Suprapubic skin (tissue), 4 donors: ENCODE data around the gene CYP46A1. TPM values are rescaled to one million over a fixed set of nuclear protein-coding genes. Genes with fewer than 3 reads are reported as not detected.

Experiments used
- DNase-seq, 2 donors: peaks; one replicate each; pipeline ENCODE4 v3.0.0-alpha.2; 2019; ENCODE audit warnings: low spot score in 2 of 2
- H3K27ac ChIP-seq: fragments of 200-600 bp; sonication (generic); one replicate; pipeline ENCODE4 v1.5.1; 2019
- H3K27me3 ChIP-seq: fragments of 200-600 bp; sonication (generic); one replicate; pipeline ENCODE4 v1.5.1; 2019
- H3K36me3 ChIP-seq: fragments of 200-600 bp; sonication (generic); one replicate; pipeline ENCODE4 v1.5.1; 2019
- H3K4me1 ChIP-seq: fragments of 200-600 bp; sonication (generic); one replicate; pipeline ENCODE4 v1.5.1; 2019
- H3K4me3 ChIP-seq: fragments of 200-600 bp; sonication (generic); one replicate; pipeline ENCODE4 v1.5.1; 2019; ENCODE audit warnings: mild to moderate bottlenecking
- H3K9me3 ChIP-seq: fragments of 200-600 bp; sonication (generic); one replicate; pipeline ENCODE4 v1.5.1; 2019
- CTCF ChIP-seq, 2 donors: fragments of 200-600 bp in 1 of 2; fragments of 450-650 bp in 1 of 2; sonication (generic) in 1 of 2; IDR thresholded peaks; one replicate each; pipeline ENCODE4 v1.5.1; 2016 to 2019; ENCODE audit warnings: antibody characterized with exemption in 2 of 2, mild to moderate bottlenecking in 1 of 2, moderate library complexity in 1 of 2
- EP300 ChIP-seq: sonication (generic); formaldehyde crosslinking; IDR thresholded peaks from one replicate; pipeline ENCODE4 v1.6.1; 2017; ENCODE audit warnings: antibody characterized with exemption
- POLR2A ChIP-seq, 2 donors: fragments of 450-650 bp; IDR thresholded peaks; one replicate each; pipeline ENCODE4 v1.6.1; 2017; ENCODE audit warnings: antibody characterized with exemption in 2 of 2, mild to moderate bottlenecking in 2 of 2, moderate library complexity in 2 of 2
- POLR2AphosphoS5 ChIP-seq, 3 donors: sonication (generic); formaldehyde crosslinking; IDR thresholded peaks; one replicate each; pipeline ENCODE4 v1.6.1; 2017; ENCODE audit warnings: antibody characterized with exemption in 3 of 3
- WGBS: methylation state at CpG from one replicate; pipeline ENCODE4 v1.1.5; 2018; 5-methylcytosine and 5-hydroxymethylcytosine counted together
- total RNA-seq, 4 donors: library from RNA; depleted of rRNA; stranded (reverse); fragments of >200 nt; gene quantifications; one replicate each; pipeline ENCODE4 v1.1.0, GENCODE V29; 2016

Gene CYP46A1
- total RNA-seq, 4 donors from 2014 or later, result 0.47 to 2.0 (median 1.0) TPM; not detected in 1

- no peaks in the 10 kb centered on the region for H3K36me3 ChIP-seq
- TF ChIP-seq POLR2AphosphoS5 (IDR thresholded peaks at IDR 0.05) (no peak), POLR2A (IDR thresholded peaks at IDR 0.05) (no peak)
- no peak overlapping the region for H3K4me3 ChIP-seq
- DNase-seq, result peak in 1 of 2 donors; percentile 45
- H3K4me1 ChIP-seq, result peaks cover 11% of the 10 kb centered on the region
- H3K27me3 ChIP-seq, result peaks cover 4% of the 10 kb centered on the region
- WGBS, result 76% methylated on average over 10 of the region's 10 CpGs
- no peak overlapping the region for H3K27ac ChIP-seq
- H3K9me3 ChIP-seq, result no peaks in the 10 kb centered on the region
These were observed 4.1 kb downstream of the CYP46A1 start for GRCh38 chr14:99688210-99688581.

- no peak for TF ChIP-seq POLR2A (IDR thresholded peaks at IDR 0.05)
- no peak for TF ChIP-seq EP300
- H3K36me3 ChIP-seq, result no peaks in the 10 kb centered on the region
- no peaks in the 10 kb centered on the region for H3K9me3 ChIP-seq
- H3K4me1 ChIP-seq, result peaks cover 6% of the 10 kb centered on the region
- no peak overlapping the region for H3K27ac ChIP-seq
- no peak overlapping the region for H3K4me3 ChIP-seq
- peak in 1 of 2 donors; percentile 35 for DNase-seq
- 90% methylated on average over 11 of the region's 11 CpGs for WGBS
- peaks cover 4% of the 10 kb centered on the region for H3K27me3 ChIP-seq
These were observed 4.5 kb downstream of the CYP46A1 start for GRCh38 chr14:99688629-99689028.

GRCh38 chr14:99689266-99690236 lies 5.5 kb downstream of the CYP46A1 start:
- peaks cover 3% of the 10 kb centered on the region for H3K4me1 ChIP-seq
- H3K36me3 ChIP-seq, result no peaks in the 10 kb centered on the region
- no peak for TF ChIP-seq CTCF (IDR thresholded peaks at IDR 0.05)
- TF ChIP-seq POLR2A (IDR thresholded peaks at IDR 0.05), result no peak
- no peak for TF ChIP-seq EP300
- TF ChIP-seq POLR2AphosphoS5 (IDR thresholded peaks at IDR 0.05), result no peak
- H3K9me3 ChIP-seq, result no peaks in the 10 kb centered on the region
- H3K27ac ChIP-seq, result no peak overlapping the region
- H3K27me3 ChIP-seq, result peaks cover 4% of the 10 kb centered on the region
- peak in 1 of 2 donors; percentile 52 for DNase-seq
- no peak overlapping the region for H3K4me3 ChIP-seq
- WGBS, result 86% methylated on average over 11 of the region's 11 CpGs

- TF ChIP-seq POLR2A (IDR thresholded peaks at IDR 0.05) (no peak), CTCF (IDR thresholded peaks at IDR 0.05) (no peak), POLR2AphosphoS5 (IDR thresholded peaks at IDR 0.05) (no peak), EP300 (no peak)
- no peak for DNase-seq
- Histone ChIP-seq H3K27ac (no peak overlapping the region), H3K9me3 (no peaks in the 10 kb centered on the region), H3K4me1 (no peaks in the 10 kb centered on the region), H3K27me3 (peaks cover 4% of the 10 kb centered on the region), H3K36me3 (no peaks in the 10 kb centered on the region), H3K4me3 (no peak overlapping the region)
- WGBS, result 69% methylated on average over 5 of the region's 5 CpGs
These were observed 6.5 kb downstream of the CYP46A1 start for GRCh38 chr14:99690636-99691035.

GRCh38 chr14:99691111-99691885 lies 7.2 kb downstream of the CYP46A1 start:
- no peak for DNase-seq
- Histone ChIP-seq H3K4me1 (no peaks in the 10 kb centered on the region), H3K27ac (no peak overlapping the region), H3K27me3 (peaks cover 4% of the 10 kb centered on the region), H3K9me3 (no peaks in the 10 kb centered on the region), H3K4me3 (no peak overlapping the region), H3K36me3 (no peaks in the 10 kb centered on the region)
- WGBS, result 95% methylated on average over 12 of the region's 13 CpGs
- TF ChIP-seq POLR2A (IDR thresholded peaks at IDR 0.05) (no peak), EP300 (no peak), POLR2AphosphoS5 (IDR thresholded peaks at IDR 0.05) (no peak), CTCF (IDR thresholded peaks at IDR 0.05) (no peak)

GRCh38 chr14:99693918-99694317 lies 9.8 kb downstream of the CYP46A1 start:
- WGBS, result 77% methylated on average over 3 of the region's 3 CpGs
- DNase-seq, result no peak
- Histone ChIP-seq H3K27me3 (peaks cover 4% of the 10 kb centered on the region), H3K4me1 (no peaks in the 10 kb centered on the region), H3K27ac (no peak overlapping the region), H3K4me3 (no peak overlapping the region), H3K9me3 (no peaks in the 10 kb centered on the region), H3K36me3 (no peaks in the 10 kb centered on the region)
- no peak for TF ChIP-seq CTCF (IDR thresholded peaks at IDR 0.05)
- TF ChIP-seq POLR2AphosphoS5 (IDR thresholded peaks at IDR 0.05), result no peak
- TF ChIP-seq POLR2A (IDR thresholded peaks at IDR 0.05), result no peak
- no peak for TF ChIP-seq EP300
